GM08714 (cell line): ENCODE measurements around the gene ZNF438.
"Not testable (repeated sequence)": the region's sequence is repeated elsewhere in the genome, so short reads cannot be mapped to it uniquely, and the experiment has no call there.

Experiments used
- H3K4me3 ChIP-seq: fragments of 200-500 bp; sonication (Bioruptor generic); 2 replicates; pipeline ENCODE4 v1.5.1; 2014; ENCODE audit warnings: mild to moderate bottlenecking, low read length, inconsistent platforms
- ZNF274 ChIP-seq: IDR thresholded peaks from 2 replicates; pipeline ENCODE4 v1.6.1; 2012; ENCODE audit warnings: mild to moderate bottlenecking, low read depth, low read length

The ZNF438 gene

DNA sequence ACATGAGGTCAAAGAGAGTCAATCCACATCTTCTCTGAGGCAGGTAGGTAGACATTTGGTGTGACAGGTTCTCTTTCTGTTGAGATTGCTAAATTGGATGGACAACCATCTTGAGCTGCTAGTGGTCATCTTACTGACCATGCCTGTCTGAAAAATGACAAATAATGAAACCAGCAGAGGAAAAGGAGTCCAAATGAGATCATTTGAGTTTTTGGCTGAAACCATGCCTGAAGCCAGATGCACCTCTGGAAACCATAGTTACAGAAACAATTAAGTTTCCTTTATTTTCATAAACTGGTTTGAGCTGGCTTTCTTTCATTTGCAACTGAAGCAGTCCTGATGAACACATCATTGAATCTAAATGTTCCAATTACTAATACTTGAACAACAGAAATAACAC, 100.6 kb downstream of the ZNF438 start:
- TF ChIP-seq ZNF274 = no peak
- no peak overlapping the region for H3K4me3 ChIP-seq

DNA sequence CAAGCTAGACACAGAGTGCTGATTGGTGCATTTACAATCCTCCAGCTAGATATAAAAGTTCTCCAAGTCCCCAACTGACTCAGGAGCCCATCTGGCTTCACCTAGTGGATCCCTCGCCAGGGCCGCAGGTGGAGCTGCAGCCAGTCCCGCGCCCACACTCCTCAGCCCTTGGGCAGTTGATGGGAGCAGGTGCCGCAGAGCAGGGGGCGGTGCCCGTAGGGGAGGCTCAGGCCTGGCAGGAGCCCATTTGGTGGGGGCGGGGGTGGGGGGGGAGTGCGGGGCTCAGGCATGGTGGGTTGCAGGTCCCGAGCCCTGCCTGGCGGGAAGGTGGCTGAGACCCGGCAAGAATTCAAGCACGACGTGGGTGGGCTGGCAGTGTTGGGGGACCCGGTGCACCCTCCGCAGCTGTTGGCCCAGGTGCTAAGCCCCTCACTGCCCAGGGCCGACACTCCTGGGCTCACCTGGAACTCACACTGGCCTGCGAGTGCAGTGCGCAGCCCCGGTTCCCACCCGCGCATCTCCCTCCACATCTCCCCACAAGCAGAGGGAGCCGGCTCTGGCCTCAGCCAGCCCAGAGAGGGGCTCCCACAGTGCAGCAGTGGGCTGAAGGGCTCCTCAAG, 101.7 kb downstream of the ZNF438 start:
- TF ChIP-seq ZNF274 = no peak
- H3K4me3 ChIP-seq = no peak overlapping the region

GRCh38 chr10:30929311-30929729, 102.3 kb downstream of the ZNF438 start:
- H3K4me3 ChIP-seq = peak overlapping the region; percentile 38; the same call in 1 of the 2 replicates

- TF ChIP-seq ZNF274 = no peak
- H3K4me3 ChIP-seq = peak overlapping the region; percentile 38; the same call in 1 of the 2 replicates
Measured at GRCh38 chr10:30928742-30929141, 102.9 kb downstream of the ZNF438 start.

DNA sequence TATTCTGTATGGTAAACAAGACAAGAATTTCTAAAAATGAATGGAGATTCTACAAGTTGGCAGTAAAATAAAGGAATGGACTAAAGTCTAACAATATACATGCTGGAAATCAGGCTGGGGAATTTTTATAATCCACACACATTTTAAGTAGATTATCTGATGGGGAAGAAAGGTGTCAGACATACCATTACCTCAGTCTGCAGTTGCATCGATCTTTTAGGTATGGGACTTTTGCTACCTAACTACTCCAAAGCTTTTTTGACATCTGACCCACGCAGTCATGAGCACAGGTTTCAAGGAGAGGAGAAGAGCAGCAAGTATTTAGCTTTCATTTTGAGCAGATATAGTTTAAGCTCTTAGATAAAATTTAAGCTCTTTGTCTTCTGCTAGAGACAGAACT, 113.0 kb downstream of the ZNF438 start:
- no peak overlapping the region for H3K4me3 ChIP-seq
- no peak for TF ChIP-seq ZNF274

DNA sequence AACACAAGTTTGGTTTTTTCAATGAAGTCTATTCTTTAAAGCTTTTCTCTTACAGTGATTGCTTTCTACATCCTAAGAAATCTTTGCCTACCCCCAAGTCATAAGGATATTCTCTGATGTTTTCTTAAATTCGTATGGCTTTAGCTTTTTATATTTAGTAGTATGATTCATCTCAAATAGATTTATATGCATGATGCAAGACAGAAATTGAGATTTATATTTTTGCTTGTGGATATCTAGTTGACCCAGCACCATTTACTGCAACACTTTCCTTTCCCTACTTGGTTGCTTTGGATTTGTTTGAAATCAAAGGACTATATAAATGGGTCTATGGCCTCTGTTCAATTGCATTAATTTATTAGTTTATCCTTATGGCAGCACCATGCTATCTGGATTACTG, 113.9 kb downstream of the ZNF438 start:
- no peak overlapping the region for H3K4me3 ChIP-seq
- no peak for TF ChIP-seq ZNF274

DNA sequence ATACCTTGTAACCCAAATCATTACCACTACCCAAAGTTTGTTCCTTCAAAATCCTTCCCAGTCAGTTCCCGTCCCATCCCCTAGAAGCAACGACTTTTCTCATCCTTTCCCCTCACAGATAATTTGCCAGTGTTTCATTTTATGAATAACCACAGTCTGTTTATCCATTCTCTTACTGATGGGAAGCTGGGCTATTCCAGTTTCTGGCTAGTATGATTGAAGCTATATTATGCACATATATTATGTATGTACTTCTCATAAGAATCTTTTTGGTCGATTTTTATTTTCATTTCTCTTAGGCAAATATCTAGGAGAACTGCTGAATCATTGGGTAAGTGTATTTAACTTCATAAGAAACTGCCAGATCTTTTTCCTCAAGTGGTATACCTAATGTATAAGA, 114.6 kb downstream of the ZNF438 start:
- no peak overlapping the region for H3K4me3 ChIP-seq
- TF ChIP-seq ZNF274 = no peak

- no peak for TF ChIP-seq ZNF274
Measured at GRCh38 chr10:30915146-30915545, 116.5 kb downstream of the ZNF438 start.

GRCh38 chr10:30911303-30911863, 120.3 kb downstream of the ZNF438 start:
- TF ChIP-seq ZNF274 = no peak

More at GRCh38 chr10:30915146-30915545, 116.5 kb downstream of the ZNF438 start:
- H3K4me3 ChIP-seq = no peak overlapping the region

DNA sequence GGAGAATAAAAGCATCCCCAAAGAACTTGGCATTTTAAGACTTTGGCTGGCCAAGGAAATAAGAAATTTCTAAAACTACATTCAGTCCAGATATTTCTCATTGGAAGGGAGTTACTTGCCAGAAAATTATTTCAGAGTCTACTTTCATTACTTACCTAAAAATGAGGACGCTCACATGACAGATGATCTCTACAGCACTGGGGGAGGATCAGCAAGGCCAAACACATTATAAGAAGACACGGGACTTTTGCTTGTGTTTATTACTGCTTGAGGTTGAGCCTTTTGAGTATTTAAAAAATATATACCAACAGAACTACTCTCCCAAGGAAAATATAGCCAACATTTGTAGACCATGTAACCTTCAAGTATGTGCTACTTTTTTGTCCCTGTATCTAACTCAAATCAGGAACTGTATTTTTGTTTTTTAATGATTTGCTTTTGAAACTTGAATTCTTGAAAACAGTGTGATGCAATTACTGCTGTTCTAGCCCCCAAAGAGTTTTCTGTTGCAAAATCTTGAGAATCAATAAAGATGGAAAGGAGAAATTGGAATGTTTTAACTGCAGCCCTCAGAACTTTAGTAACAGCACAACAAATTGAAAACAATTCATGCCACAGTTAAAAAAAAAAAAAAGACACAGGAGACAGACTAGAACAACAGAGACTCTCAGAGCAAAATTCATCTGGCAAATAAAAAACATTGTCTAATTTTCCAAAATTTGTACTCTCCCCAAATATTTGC, 128.1 kb downstream of the ZNF438 start:
- no peak for TF ChIP-seq ZNF274
- no peak overlapping the region for H3K4me3 ChIP-seq

More at GRCh38 chr10:30911303-30911863, 120.3 kb downstream of the ZNF438 start:
- H3K4me3 ChIP-seq = no peak overlapping the region

DNA sequence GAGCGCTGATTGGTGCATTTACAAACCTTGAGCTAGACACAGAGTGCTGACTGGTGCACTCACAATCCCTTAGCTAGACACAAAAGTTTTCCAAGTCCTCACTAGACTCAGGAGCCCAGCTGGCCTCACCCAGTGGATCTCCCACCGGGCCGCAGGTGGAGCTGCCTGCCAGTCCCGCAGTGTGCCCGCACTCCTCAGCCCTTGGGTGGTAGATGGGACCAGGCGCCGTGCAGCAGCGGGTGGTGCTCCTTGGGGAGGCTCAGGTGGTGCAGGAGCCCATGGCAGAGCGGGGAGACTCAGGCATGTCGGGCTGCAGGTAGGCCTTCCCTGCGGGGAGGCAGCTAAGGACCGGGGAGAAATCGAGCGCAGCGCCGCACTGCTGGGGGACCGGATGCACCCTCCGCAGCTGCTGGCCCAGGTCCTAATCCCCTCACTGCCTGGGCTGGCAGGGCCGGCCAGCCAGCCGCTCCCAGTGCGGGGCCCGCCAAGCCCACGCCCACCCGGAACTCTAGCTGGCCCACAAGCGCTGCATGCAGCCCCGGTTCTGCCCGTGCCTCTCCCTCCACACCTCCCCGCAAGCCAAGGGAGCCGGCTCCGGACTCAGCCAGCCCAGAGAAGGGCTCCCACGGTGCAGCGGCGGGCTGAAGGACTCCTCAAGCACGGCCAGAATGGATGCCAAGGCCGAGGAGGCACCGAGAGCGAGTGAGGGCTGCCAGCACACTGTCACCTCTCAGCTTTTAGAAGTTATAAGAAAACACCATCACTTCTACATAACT, 128.9 kb downstream of the ZNF438 start:
- H3K4me3 ChIP-seq = no peak overlapping the region
- TF ChIP-seq ZNF274 = no peak

DNA sequence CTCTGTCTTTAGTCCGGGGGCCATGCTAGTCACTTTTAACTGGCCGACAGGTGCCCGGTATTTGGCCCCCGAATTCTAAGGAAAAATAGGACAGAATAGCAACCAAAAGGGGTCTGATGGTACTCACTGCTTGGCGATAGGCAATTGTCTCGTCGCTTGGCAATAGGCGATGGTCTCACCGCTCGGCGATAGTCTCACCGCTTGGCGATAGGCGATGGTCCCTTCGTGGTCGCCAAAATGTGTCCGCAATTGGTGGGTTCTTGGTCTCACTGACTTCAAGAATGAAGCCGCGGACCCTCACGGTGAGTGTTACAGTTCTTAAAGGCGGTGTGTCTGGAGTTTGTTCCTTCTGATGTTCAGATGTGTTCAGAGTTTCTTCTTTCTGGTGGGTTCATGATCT, 130.2 kb downstream of the ZNF438 start:
- H3K4me3 ChIP-seq = not testable (repeated sequence)

DNA sequence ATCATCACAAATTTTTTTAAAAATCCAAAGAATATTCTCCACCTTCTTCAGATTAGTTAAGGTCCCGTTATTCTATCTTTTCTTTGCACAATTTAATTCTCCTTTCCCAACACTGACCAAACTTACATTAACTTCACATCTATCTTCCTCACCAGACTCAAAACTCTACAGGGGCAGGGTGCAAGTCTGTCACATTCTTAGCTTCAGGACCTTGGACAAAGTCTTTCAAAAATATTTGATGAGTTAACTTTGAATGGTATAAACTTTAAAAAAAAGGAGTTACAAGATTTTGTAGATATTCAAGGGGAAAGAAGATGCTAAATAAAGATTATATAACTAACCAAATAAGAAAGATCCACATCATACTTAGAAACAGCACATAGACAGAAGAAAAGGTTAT, 132.7 kb downstream of the ZNF438 start:
- TF ChIP-seq ZNF274 = no peak

GRCh38 chr10:30897547-30897946, 134.1 kb downstream of the ZNF438 start:
- H3K4me3 ChIP-seq = no peak overlapping the region
- no peak for TF ChIP-seq ZNF274

More for the DNA sequence above, 132.7 kb downstream of the ZNF438 start:
- H3K4me3 ChIP-seq = no peak overlapping the region
